HG03039 (cell line): ENCODE results near the gene LFNG.
A peak's percentile ranks its signal among the peaks of the same experiment; 100 is the strongest.

Source experiments
- ATAC-seq: cut with Tn5 transposase; IDR thresholded peaks from one replicate; pipeline ENCODE4 v1.9.1; 2021; ENCODE audit warnings: mild to moderate bottlenecking, moderate library complexity; ENCODE audit not compliant: unreplicated experiment

The LFNG gene, protein sequence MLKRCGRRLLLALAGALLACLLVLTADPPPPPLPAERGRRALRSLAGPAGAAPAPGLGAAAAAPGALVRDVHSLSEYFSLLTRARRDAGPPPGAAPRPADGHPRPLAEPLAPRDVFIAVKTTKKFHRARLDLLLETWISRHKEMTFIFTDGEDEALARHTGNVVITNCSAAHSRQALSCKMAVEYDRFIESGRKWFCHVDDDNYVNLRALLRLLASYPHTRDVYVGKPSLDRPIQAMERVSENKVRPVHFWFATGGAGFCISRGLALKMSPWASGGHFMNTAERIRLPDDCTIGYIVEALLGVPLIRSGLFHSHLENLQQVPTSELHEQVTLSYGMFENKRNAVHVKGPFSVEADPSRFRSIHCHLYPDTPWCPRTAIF

GRCh38 chr7:2519119-2519930 lies at the start of gene LFNG:
LFNG (plus strand) TSS chr7:2519774; CDS start chr7:2519862, 88 bp downstream.
- peak; percentile 83 for ATAC-seq

GRCh38 chr7:2470204-2471021 lies 49.2 kb upstream of the LFNG start:
- no peak for ATAC-seq

GRCh38 chr7:2471022-2471329 lies 48.6 kb upstream of the LFNG start:
- ATAC-seq = no peak

DNA sequence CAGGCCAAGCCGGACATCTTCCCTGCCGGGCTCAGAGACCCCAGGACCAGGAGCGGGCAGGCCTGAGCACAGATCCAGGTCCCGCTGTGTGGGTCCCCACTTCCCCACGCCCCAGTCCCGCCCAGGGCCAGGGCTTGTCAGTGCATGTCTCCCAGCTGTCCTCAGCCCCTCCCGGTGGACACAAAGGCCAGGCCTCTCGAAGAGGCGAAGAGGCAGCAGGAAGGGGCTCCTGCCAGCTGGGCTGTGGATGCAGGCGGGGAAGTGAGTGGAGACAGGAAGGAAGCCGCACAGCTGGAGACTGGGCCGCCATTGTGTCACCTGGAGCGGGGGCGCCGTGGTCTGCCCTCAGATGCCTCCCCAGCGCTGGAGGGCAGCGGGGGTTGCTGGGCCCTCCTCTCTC lies 48.2 kb upstream of the LFNG start:
- ATAC-seq = no peak

GRCh38 chr7:2472739-2473138 lies 46.8 kb upstream of the LFNG start:
- ATAC-seq = no peak

DNA sequence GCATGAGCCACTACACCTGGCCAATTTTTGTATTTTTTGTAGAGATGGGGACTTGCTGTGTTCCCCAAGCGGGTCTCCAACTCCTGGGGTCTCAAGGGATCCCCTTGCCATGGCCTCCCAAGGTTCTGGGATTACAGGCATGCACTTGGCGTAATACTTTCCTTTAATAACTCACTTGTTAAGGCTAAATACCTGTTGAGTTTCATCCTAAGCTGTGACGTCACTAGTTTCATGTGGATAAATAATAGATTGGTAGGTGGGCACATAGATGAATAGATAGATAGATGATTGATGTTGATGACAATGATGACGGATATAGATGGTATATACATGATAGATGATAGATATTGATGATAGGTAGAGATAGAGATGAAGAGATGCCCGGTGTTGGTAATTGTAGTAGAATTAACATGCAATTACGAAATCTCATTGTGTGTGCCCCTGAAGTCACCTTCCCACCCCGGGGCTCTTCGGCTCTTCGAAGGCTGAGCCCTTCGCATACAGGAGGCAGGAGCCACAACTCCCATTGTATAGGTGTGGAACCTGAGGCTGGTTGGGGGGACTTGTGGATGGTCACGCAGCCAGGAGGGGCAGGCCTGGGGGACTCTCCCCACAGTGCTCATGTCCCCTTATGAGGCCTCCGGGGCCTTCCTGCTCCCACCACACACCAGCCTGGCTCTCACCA lies 45.9 kb upstream of the LFNG start:
- ATAC-seq = no peak

- no peak for ATAC-seq
These were observed 45.4 kb upstream of the LFNG start for GRCh38 chr7:2474224-2474623.

DNA sequence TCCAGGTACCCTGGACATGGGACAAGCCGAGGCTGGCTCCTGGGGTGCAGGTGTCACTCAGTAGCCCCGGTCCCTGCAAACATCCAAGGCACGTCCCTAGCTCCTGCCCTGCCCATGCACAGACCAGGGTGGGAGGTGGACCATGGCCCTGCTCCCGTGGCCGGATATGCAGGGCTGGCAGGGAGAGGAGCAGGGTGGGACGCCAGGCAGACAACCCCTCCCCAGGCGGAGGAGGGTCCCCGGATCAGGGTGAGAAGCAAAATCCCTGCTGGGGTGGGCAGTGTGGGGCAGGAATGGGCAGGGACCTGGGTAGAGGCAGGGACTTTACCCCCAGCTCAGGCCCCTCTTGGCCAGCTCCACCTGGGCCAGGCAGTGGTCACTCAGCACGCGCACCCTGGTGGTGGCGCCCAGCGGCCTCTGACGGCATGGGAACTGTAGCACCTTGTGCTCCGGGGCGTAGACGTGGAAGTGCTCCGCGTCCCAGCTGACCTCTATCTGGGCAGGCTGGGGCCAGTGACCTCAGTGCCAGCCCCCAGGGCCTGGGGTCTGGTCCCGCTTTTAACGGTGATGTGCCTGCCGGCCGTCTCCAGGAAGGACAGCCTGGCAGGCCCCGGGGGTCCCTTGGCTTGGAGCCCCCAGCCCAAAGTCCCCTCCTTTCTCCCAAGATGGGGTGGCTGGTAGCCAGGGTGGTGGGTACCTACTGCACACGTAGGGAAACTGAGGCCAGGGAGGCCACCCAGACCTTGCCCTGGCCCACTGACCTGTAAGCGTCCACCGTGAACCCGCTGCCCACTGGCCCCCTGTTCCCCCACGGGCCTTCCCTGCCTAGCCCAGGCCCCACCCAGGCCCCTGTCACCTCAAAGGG lies 44.5 kb upstream of the LFNG start:
- ATAC-seq = no peak

GRCh38 chr7:2475678-2476015 lies 43.9 kb upstream of the LFNG start:
- ATAC-seq = no peak

DNA sequence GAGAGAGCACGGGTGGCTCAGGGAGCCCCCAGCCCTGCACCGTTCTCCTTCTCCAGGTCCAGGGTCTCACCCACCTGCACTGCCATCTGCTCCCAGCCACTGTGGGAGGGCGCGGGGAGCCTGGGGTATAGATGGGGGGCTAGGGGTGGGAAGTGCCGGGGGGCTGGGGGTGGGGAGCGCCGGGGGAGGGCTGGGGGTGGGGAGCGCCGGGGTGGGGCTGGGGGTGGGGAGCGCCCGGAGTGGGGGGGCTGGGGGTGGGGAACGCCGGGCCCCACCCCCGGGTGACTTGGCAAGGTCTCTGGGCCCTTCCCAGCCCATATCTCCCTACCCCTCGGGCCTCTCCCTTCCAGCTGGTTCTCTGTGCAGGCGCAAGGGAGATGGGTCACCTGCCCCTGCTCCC lies 43.3 kb upstream of the LFNG start, which contains the start of gene GRIFIN:
GRIFIN (minus strand) TSS at position 101 of the 400 bp plus-strand sequence; CDS start at position 86, 15 bp downstream.
- no peak for ATAC-seq

DNA sequence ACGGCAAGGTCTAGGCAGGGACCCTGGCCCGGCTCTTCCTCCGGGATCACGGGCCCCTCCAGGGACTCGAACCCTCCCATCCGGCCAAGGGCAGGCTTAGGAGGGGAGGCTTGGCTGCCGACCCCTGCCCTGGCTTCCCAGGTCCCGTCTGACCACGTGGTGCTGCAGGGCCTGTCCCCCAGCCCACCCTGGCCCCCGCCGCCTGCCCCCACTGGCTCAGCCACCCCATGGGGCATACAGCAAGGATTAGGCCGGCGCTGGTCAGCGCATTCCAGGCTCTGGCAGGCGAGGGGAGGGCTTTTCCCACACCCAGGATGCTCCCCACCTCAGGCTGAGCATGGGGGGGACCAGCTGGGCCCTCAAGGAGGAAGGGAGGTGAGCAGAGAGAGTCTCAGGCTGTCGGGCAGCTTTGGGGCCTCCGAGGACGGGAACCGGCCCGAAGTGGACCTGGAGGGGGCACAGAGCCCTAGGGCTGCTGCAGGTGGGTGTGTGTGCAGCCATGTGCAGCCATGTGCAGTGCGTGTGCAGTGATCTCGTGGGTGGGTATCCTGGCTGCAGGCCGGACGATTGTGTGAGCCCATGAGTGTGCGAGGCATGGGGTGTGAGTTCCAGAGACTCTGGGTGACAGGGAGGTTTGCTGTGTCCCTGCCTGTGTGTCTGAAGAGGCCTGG lies 42.7 kb upstream of the LFNG start:
- no peak for ATAC-seq

DNA sequence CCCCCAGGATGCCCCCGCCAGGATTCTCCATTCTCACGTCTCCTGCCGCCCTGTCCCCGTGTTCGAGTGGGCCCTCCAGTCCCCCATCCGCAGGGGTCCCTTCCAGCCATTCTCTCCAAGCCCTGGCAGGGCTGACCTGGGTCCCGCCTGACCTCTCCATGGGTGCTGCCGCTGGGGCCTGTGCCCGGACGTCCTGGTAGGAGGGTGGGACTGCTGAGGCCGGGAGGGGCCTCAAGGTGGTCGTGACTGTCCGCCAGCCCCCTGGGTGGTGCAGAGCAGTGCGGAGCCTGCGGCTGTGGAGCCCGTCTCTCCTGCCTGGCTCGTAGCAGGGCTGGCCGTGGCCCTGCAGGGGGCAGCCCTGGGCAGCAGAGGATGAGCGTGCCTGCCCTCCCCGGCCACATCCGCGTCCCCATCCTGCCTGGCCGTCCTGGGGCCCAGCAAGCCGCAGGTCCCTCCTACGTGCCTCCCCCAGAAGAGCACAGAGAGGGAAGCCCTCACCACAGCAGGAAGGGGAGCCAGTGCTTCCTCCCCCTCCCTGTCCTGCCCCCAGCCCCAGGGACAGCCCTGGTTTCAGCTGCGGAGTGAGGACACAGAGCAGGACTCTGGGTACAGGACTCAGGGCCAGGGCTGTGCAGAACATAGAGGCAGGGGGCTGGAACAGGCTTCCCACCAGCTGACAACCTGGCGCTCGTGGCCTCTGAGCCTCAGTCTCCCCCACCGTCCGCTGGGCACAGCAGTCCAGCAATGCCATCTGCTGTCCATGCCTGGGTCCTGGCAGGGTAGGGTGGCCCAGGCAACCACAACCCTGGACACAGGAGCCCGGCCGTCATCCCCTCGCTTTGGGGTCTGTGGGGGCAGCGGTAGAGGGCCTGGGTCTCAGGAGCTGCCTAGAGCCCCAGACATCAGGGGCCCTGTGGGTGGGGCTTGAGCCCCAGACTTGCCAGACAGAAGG lies 41.9 kb upstream of the LFNG start:
- ATAC-seq = no peak

DNA sequence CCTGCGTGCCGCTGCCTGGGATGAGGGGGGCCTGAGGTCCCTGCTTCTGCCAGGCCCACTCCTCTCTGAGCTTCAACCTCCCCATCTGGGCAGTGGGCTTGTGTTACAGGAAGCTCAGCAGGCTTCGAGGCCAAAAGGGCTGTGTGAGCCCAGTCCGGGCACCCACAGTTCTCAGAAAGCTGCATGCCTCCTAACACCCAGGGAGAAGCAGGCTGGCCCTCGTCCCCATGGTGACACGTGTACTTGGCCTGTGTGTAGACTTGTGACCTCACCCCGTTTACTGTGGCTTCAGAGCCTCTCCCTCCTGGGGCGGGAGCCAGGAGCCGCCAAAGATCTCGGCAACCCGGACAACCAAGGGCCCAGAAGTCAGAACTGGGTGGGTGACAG lies 41.2 kb upstream of the LFNG start:
- no peak for ATAC-seq

- ATAC-seq = no peak
These were observed 40.8 kb upstream of the LFNG start for GRCh38 chr7:2478800-2479199.

GRCh38 chr7:2479276-2480069 lies 40.1 kb upstream of the LFNG start:
- no peak for ATAC-seq

- no peak for ATAC-seq
These were observed 39.5 kb upstream of the LFNG start for GRCh38 chr7:2480070-2480408.

DNA sequence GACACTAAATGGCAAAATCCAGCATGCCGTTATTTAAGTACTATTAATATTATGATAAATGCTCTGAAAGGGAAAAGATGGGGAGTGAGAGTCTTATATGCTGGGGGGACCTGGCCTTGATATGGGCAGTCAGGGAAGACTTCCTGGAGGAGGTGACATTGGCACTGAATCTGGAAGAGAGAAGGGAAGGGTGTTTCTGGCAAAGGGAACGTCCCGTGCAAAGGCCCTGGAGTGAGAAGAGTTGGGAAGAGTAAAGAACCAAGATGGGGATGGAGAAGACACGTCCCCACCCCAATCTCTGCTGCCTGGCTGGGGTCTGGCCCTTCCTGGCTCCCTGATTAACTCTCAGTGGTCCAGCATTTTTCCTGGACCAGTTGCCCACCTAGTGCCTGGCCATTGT lies 38.4 kb upstream of the LFNG start:
- no peak for ATAC-seq
